Brain pericyte (primary cell): ENCODE measurements around the gene DMXL1.
A peak's percentile ranks its signal among the peaks of the same experiment; 100 is the strongest.

Source experiments
- DNase-seq: peaks from one replicate; pipeline ENCODE4 v3.0.0-alpha.2; 2012; ENCODE audit warnings: low read depth, low spot score

DMXL1 gene

GRCh38 chr5:119070828-119071560 is at the start of gene DMXL1:
TSS of gene DMXL1 (plus strand) at chr5:119071087. CDS start at chr5:119071570, 483 bp downstream.
- DNase-seq = peak; percentile 96

- DNase-seq = no peak
Observed at GRCh38 chr5:119021149-119021732, 49.6 kb upstream of the DMXL1 start.

- no peak for DNase-seq
Observed at GRCh38 chr5:119022017-119022745, 48.7 kb upstream of the DMXL1 start.

DNA sequence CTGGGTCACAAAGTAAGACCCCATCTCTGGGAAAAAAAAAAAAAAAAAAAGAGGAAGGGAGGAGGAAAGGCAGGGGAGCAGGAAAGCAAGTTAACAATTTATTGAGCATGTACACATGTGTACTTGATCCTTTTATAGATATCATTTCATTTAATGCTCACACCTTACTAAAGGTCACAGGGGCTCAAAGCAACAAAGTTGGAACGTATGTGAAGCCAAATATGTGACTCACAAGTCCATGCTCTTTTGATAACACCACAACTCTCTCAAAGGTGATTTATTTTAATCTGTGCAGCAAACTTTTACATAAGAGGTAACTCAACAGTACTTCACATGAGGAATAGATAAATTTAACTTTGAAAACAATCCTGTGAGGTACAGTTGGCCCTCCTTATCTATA is 48.1 kb upstream of the DMXL1 start:
- no peak for DNase-seq

DNA sequence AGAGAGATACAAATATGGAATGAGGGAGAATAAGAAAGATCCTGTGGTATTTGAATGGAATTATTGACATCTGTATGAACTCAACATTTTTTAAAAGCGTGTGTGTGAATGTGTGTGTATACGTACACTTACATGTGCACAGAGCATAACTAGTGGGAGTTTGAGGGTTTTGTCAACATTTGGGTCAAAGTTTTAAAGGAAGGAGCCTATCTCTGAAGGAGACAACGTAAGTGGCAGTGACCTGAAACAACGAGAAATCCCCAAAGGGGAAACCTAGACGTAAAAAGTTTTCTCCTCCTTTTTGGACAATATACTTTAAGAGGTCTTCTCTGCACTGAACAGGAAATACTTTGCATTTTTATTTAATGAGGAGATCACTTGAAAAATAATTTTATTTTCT is 42.3 kb upstream of the DMXL1 start:
- DNase-seq = no peak

DNA sequence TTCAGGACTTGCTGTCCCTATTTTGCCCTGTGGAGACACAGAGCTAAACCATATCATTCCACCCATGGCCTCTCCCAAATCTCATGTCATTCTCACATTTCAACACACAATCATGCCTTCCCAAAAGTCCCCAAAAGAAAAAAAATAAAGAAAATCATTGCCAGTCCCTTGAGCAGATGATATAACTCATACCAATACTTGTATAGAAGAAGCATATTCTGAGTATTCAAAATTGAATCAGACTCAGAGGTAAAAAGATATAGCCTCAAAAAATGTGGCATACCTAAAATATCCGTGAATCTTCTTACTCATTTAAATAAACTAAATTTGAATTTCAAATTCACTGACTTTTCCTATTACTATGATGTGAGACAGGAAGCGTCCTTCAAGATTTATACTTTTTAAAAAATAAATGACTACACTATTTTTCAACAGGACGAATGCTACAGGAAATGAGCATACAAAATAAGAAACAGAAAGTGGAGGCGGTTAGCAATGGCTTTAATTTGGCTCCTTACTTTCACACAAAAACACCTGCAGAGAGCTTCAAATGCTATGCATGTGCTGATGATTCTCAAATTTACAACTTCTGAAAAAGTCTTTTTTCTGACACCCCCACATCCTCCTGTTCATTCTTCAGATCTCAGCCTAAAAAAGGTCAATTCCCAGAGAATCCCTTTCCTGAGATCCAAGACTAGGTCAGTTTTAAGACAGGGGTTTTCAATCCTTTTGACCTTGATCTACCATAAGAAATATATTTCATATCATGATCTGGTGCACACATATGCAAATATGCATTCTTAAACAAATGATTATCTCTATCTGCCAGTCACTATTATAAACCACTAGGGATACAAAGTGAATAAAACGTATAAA is 39.6 kb upstream of the DMXL1 start:
- DNase-seq = no peak

DNA sequence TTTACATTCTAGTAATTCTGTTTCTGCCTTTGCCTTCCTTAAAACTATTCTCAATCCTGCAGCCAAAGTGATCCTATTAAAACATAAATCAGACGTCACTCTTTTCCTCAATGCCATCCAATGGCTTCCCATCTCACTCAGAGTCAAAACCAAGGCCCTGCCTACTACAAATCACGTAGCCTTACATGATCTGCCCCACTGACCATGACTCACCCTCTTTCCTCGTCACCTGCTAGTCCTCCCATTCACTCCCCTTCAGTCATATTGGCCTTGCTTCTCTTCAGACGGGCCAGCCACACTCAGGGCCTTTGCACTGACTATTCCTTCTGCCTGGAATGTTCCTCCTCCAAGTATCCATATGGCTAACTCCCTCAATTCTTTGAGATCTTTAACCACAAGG is 39.0 kb upstream of the DMXL1 start:
- no peak for DNase-seq

GRCh38 chr5:119032656-119033055 is 38.2 kb upstream of the DMXL1 start:
- DNase-seq = no peak

DNA sequence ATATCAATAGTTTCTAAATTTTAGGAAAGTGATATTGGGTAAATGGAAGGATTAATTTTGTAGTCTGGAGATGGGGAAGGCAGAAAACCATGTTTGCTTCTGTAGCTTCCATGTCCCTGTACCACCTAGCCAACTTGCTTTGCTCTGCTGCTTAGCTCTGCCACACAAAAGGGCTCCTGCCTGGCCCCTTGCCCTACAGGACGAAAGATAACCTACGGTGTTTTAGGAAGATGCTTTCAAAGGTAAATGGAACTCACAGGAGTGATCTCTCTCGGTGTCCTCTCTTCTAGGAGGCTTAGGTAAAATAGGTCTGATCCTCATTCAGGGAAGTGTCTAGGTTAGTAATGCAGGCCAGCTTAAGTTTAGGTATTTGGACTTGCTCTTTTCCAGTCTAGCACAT is 37.8 kb upstream of the DMXL1 start:
- DNase-seq = no peak

DNA sequence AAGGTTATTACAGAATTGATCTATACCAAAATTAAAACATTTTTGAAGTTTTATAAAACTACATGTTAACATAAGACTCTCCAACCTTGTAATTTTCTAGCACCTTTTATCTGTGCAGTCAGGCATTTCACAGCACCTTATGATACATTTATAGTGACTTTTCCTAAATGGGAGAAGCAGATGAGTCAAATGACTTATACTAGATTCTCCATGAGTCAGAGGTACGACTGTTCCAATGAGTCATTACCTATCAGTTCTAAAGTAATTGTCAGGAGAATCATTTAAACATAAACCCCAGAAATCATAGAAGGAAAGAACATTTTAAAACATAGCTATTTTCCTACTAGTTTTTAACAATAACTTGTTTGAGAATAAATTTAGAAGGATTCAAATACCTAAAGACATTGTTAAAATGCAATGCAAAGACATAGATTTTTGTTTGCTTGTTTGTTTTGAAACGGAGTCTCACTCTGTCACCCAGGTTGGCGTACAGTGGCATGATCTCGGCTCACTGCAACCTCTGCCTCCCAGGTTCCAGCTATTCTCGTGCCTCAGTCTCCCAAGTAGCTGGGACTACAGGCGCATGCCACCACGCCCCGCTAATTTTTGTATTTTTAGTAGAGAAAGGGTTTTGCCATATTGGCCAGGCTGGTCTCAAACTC is 34.7 kb upstream of the DMXL1 start:
- DNase-seq = no peak

DNA sequence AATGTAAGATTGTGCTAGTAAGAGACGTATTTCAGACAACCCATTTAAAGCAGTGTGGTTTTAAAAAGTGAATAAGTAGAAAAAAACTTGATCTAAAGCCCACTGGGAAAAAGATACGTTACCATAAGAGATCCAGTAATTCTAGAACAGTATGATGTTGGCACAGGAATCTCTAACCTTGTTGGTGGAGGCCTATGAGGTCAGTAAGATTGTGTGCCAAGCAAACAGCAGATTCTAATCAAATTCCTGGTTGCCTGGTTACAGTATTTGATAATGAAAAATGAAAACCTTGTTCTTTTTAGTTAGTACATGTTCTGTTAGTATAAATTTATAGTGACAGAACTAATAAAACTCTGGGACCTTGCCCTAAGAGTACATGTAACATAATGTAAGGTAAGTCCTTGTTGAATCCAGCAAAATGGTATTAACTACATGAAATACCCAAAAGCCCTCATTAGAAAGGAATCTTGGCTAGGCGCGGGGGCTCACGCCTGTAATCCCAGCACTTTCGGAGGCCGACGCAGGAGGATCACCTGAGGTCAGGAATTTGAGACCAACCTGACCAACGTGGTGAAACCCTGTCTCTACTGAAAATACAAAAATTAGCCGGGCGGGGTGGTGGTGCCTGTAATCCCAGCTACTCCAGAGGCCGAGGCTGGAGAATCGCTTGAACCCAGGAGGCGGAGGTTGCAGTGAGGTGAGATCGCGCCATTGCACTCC is 33.2 kb upstream of the DMXL1 start:
- DNase-seq = no peak

GRCh38 chr5:119048246-119048645 is 22.6 kb upstream of the DMXL1 start:
- no peak for DNase-seq

- DNase-seq = no peak
Observed at GRCh38 chr5:119049824-119050449, 20.9 kb upstream of the DMXL1 start.

DNA sequence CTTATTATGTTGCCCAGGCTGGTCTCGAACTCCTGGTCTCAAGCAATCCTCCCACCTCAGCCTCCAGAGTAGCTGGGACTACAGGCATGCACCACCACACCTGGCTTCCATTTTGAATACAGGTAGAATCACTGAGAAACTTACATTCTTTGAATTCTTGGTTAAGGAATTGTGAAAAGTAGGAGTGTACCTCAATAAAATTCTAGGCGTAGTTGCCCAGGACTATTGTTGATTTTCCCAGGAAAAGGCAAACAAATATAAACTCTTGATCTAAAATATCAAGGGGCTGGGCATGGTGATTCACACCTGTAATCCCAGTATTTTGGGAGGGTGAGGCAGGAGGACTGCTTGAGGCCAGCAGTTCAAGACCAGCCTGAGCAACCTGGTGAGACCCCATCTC is 16.8 kb upstream of the DMXL1 start:
- no peak for DNase-seq

GRCh38 chr5:119055294-119055693 is 15.6 kb upstream of the DMXL1 start:
- no peak for DNase-seq

GRCh38 chr5:119058979-119059529 is 11.8 kb upstream of the DMXL1 start:
- no peak for DNase-seq

DNA sequence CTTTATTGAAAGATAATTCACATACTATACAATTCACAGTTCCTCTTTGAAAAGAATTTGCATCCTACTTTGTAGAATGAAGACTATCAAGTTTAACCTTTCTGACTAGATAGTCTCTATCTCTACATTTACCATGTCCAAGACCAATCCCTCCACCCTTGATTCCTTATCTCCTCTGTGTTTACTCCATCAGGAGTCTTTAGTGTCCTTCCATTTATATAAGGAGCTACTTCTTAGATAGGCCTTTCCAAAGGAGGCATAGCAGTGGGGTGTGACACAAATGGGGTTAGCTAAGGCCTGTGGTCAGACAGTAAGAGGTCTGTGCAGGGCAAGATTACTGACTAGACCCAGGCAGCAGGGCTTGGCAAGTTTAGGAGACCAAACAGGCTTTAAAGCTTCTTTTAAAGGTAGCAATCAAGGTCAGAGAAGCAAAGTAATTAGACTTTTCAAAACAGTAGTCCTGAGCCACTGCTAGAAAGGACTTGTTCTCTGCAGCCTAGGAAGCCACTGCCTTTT is 11.1 kb upstream of the DMXL1 start:
- DNase-seq = no peak

GRCh38 chr5:119063579-119064379 is 7.1 kb upstream of the DMXL1 start:
- DNase-seq = no peak

- DNase-seq = no peak
Observed at GRCh38 chr5:119067450-119067849, 3.4 kb upstream of the DMXL1 start.
